GM12872 (cell line): ENCODE data around the gene NAV2.

Source experiments
- TF ChIP-seq, protein P1 (sequence below): IDR thresholded peaks from 3 replicates; pipeline ENCODE4 v1.5.1; 2011; ENCODE audit warnings: low read depth, mild to moderate bottlenecking, low read length, moderate library complexity; ENCODE audit not compliant: insufficient read depth

Gene NAV2

DNA sequence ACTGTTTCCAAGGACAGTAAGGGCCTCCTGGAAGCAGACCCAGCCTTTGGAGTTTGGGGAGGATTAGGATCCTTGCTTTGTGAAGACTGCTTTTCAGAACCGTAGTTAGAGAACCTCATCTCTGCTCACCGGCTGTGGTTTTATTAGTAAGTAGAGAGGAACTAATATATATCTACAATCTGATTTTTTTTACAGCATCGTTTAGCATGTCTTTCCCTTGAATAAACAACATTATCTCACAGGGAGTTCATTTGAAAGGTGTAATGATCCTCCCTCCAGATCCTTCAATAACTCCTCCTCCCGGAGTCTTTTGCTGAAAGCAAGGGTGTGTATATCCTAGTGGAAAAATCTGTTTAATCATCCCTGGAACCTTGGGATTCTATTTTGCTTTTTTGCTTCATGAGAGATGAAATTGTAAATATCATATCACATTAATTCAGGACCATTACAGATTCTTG lies 314.9 kb downstream of the NAV2 start:
- TF ChIP-seq, protein P1, sequence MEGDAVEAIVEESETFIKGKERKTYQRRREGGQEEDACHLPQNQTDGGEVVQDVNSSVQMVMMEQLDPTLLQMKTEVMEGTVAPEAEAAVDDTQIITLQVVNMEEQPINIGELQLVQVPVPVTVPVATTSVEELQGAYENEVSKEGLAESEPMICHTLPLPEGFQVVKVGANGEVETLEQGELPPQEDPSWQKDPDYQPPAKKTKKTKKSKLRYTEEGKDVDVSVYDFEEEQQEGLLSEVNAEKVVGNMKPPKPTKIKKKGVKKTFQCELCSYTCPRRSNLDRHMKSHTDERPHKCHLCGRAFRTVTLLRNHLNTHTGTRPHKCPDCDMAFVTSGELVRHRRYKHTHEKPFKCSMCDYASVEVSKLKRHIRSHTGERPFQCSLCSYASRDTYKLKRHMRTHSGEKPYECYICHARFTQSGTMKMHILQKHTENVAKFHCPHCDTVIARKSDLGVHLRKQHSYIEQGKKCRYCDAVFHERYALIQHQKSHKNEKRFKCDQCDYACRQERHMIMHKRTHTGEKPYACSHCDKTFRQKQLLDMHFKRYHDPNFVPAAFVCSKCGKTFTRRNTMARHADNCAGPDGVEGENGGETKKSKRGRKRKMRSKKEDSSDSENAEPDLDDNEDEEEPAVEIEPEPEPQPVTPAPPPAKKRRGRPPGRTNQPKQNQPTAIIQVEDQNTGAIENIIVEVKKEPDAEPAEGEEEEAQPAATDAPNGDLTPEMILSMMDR: no peak

DNA sequence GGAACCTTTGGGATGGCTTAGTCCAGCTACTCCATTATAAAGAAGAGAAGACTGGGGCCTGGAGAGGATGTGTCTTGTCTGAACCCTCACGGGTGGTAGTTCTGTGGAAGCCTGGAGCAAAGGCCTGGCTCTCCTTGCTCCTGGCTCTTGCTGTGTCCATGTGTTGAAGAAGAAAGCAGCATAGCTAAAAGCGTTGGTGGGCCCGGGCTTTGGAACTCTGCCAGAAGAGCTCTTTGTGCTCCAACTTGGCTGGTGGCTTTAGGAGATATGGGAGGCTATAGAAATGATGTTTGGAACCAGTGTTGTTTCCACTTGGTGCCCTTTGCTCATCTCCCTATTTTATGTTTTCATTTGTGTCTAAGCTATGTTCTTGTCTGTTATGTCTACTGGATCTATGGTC lies 316.6 kb downstream of the NAV2 start:
- TF ChIP-seq, protein P1: no peak

DNA sequence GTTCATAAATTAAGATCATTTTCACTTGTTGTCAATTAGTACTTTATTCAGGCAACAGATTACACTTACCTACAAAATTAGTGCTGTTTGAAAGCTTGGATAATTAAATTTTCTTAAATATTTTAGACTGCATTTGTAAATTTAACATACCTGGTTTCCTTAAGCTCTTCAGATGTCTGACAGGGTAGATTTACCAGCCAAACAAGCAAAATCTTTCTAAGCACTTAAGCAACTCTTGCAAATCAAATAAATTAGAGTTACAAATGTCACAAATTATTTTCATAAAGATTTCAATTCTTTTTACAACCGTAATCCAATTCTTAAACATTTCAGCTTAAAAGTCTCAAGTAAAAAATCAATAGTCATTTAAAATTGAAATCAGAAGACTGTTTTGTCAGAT lies 317.8 kb downstream of the NAV2 start:
- TF ChIP-seq, protein P1: no peak

DNA sequence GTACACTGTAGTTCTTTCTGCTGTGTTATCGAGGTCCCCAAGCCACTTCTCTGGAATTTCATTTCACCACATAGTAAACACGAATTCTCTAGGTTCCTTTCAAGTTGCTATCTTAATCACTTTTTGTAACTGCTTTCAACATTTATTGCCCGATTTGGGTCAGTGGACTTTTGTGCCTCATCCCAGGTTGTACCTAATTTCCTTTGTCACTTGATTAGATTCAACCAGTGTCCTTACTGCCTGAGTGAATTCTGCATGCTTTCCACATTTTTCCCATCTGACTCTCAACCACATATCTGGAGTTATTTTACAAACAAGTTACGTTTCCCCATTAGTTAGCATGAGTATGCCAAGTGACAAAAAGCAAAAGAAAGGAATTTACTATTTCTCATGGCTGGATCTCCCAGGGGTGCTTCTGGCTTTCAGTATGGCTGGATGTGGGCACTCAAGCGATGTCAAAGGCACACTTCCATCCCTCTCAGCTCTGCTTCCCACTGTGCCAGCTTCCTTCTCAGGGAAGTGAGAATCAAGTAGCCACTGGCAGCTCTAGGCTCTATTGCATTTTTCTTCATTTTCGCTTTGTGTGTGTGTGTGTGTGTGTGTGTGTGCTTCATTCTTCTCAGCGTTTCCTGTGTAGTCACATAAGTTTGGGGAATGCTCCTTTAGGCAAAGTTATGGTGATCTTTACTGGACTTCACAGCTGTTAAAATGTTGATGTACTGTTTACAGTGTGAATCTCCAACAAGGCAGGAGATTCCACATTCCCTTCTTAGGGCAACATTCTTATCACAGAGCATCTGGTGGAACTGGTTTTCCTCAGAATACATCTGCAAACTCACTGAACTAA lies 318.7 kb downstream of the NAV2 start:
- TF ChIP-seq, protein P1: no peak

DNA sequence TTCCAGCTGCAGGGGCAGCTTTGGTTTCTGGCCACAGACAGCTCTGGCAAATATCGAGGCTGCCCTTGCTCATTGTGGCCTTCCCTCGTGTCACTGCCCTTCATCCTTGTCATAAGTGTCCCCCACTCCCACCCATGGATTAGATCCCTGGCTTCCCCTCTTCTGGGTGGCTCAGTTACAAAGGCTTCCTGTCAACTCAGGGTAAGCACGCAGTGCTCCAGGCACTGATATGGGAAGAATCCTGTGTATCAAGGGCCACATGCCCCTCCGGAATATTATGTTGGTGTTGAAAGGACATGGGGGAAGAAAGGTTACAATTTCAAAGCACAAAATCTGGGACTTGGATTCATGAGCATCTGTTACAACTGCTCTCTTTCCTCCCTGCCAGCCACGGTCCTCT lies 319.5 kb downstream of the NAV2 start:
- TF ChIP-seq, protein P1: no peak

DNA sequence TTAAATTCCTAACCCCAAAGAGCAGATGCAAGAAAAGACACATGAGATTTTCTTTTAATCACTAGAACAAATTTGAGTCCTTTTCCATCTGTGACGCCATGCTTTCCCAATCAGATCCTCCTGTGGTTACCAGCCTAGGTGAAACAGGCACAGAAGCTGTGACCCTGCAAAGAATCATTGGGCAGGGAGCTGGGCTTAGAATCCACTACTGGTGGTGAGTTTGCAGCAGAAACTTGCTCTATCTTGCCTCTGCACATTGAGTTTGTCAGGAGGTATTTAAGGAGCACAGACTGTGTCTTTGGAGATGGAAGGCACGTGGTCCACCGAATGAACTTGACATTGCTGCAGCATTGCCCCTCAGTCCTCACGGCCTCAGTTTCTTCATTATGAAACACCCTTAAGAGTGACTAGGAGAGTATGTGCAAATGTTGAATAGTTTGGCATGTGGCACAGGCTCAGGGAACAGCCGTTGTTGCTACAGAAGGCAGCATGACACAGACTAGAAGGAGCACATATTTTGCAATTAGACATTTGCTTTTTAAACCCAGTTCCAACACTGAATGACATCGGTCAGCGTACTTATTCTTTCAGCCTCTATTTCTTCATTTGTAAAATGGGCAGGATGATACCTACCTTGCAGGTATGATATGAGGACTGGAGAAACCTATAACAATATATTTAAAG lies 320.1 kb downstream of the NAV2 start:
- TF ChIP-seq, protein P1: no peak

DNA sequence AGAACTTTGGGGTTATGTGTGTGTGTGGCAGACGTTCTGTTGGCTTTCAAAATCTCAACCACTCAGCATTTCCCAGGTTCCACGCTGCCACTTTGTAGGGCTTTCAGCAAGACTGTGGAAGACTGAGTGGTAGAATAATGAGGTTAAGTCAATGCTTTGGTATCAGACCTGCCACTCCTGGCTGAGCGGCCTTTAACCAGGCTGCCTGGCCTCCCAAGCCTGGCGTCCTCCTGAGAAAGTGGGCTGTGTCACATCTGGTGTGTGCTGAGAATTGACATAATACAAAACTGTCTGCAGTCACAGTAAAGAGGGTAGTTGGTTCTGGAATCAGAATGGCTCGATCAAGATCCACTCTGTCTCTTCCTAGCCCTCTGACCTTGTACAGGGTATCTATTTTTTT lies 321.2 kb downstream of the NAV2 start:
- TF ChIP-seq, protein P1: no peak
